GM12865 (cell line): ENCODE data around the gene C4orf17.
"Not testable (repeated sequence)": the region's sequence is repeated elsewhere in the genome, so short reads cannot be mapped to it uniquely, and the experiment has no call there.

Experiments used
- DNase-seq: peaks from one replicate; pipeline ENCODE4 v3.0.0; 2010; ENCODE audit warnings: low read depth
- H3K4me3 ChIP-seq: 2 replicates; pipeline ENCODE4 v1.5.1; 2011; ENCODE audit warnings: mild to moderate bottlenecking, low read depth, low read length, control low read depth
- CTCF ChIP-seq: IDR thresholded peaks from 2 replicates; pipeline ENCODE4 v1.5.1; 2011; ENCODE audit warnings: low read length, control low read depth, low read depth, inconsistent platforms; ENCODE audit not compliant: insufficient read depth; ENCODE audit errors: missing control alignments

Gene C4orf17

GRCh38 chr4:99506781-99507180 is 4.0 kb upstream of the C4orf17 start:
- TF ChIP-seq CTCF, result no peak
- no peak overlapping the region for H3K4me3 ChIP-seq
- DNase-seq, result no peak

- TF ChIP-seq CTCF, result no peak
- H3K4me3 ChIP-seq, result no peak overlapping the region
- DNase-seq, result no peak
These were observed 3.5 kb upstream of the C4orf17 start for GRCh38 chr4:99507349-99507748.

- no peak for TF ChIP-seq CTCF
- H3K4me3 ChIP-seq, result no peak overlapping the region
- peak; percentile 7 for DNase-seq
These were observed 3.1 kb upstream of the C4orf17 start for GRCh38 chr4:99507762-99508161.

GRCh38 chr4:99518601-99519295 is 7.9 kb downstream of the C4orf17 start:
- H3K4me3 ChIP-seq, result no peak overlapping the region
- DNase-seq, result no peak
- TF ChIP-seq CTCF, result no peak

GRCh38 chr4:99529228-99529627 is 18.4 kb downstream of the C4orf17 start:
- DNase-seq, result no peak
- H3K4me3 ChIP-seq, result no peak overlapping the region
- no peak for TF ChIP-seq CTCF

- no peak for DNase-seq
- H3K4me3 ChIP-seq, result no peak overlapping the region
- no peak for TF ChIP-seq CTCF
These were observed 19.1 kb downstream of the C4orf17 start for GRCh38 chr4:99529956-99530355.

- not testable (repeated sequence) for DNase-seq, H3K4me3 ChIP-seq
These were observed 23.9 kb downstream of the C4orf17 start for GRCh38 chr4:99534699-99535098.
